Measurements from ENCODE around the gene ATP5PD. TPM values are rescaled to one million over a fixed set of nuclear protein-coding genes. Genes with fewer than 3 reads are reported as not detected.

ATP5PD gene
- total and polyA plus RNA-seq, 2 of the 13 experiments (the other 11 are each of a cell fraction or from before 2014, with no cell fraction given), result 158 to 428 TPM

- Histone ChIP-seq H3K4me3 (replicated peaks in 1 of 3; ENCODE audit: insufficient read depth in 1 of 3, low read depth in 2 of 3, low read length in 3 of 3) (peak overlapping the region; percentile 75 to 98 (median 90)), H3K27me3 (ENCODE audit: control insufficient read depth in 1 of 2, insufficient read depth in 2 of 2, low read length in 2 of 2) (no peaks in the 10 kb centered on the region; a peak in 1 of 5 replicates), H4K20me1 (ENCODE audit: insufficient read depth, low read length) (no peaks in the 10 kb centered on the region; the same call in 1 of the 2 replicates), H2AFZ (ENCODE audit: low read length) (no peak overlapping the region), H3K4me1 (ENCODE audit: insufficient read depth, low read length) (peaks cover 29% of the 10 kb centered on the region), H3K4me2 (ENCODE audit: low read depth, low read length) (peak overlapping the region; percentile 93), H3K9me3 (ENCODE audit: low read length) (no peaks in the 10 kb centered on the region), H3K79me2 (ENCODE audit: insufficient read depth, low read length) (peaks cover 29% of the 10 kb centered on the region), H3K36me3 (replicated peaks in 1 of 2; ENCODE audit: control insufficient read depth in 1 of 2, insufficient read depth in 2 of 2, low read length in 2 of 2) (peaks cover 7 to 25% of the 10 kb centered on the region in 2 experiments; a peak in 4 of 5 replicates), H3K27ac (ENCODE audit: extremely low read length, insufficient read depth, low read length) (no peak overlapping the region), H3K9ac (ENCODE audit: insufficient read depth, low read depth, low read length) (peak overlapping the region; percentile 92)
- in situ Hi-C loops (cut with HindIII; ENCODE audit: extremely low pct_ligation_motif_present, low pct_unique_long_range_greater_than_20kb) (no loop called here), intact Hi-C loops (cut with micrococcal nuclease; ENCODE audit: unreplicated experiment) (loop anchor here (5.0 kb wide), 1 partner anchor 39 kb away; the partner anchor contains the start of gene SLC16A5)
- ChIA-PET CTCF (ENCODE audit: low intra/inter-chr PET ratio, low total read pairs) (no interaction called here), POLR2A (interaction anchor here (0.5 to 4.8 kb wide), 12 partner anchors 13 to 106 kb away, joined by 3 to 76 read pairs (median 6); partner anchors contain the start of genes ARMC7, MRPL58 and NT5C)
- DNase-seq (ENCODE audit: low spot score), result no peak
- BruUV-seq (replicated peaks), result TSS peak; percentile 58
- 0 out of 2 replicates have a peak, but pooled peaks have one; percentile 12 for TF ChIP-seq HNF4A (CRISPR knock-in tag; IDR thresholded peaks at IDR 0.05)
- no peak for TF ChIP-seq IRF2 (CRISPR knock-in tag; IDR thresholded peaks at IDR 0.05)
- no peak for TF ChIP-seq RAD51 (IDR thresholded peaks at IDR 0.05; ENCODE audit: borderline replicate concordance)
- TF ChIP-seq XBP1 (CRISPR knock-in tag; IDR thresholded peaks at IDR 0.05), result no peak
- TF ChIP-seq HIC2 (CRISPR knock-in tag; IDR thresholded peaks at IDR 0.05; ENCODE audit: low read depth), result peak; percentile 70; the same call in 1 of the 2 replicates
- TF ChIP-seq CEBPB (IDR thresholded peaks at IDR 0.05; ENCODE audit: borderline replicate concordance, low read depth, low read length), result peak; percentile 26; the same call in 1 of the 2 replicates
- TF ChIP-seq GATAD2A (CRISPR knock-in tag; IDR thresholded peaks at IDR 0.05), result peak; percentile 19; the same call in 1 of the 2 replicates
- TF ChIP-seq ZBTB10 (CRISPR knock-in tag; IDR thresholded peaks at IDR 0.05; ENCODE audit: borderline replicate concordance), result no peak
- TF ChIP-seq PRMT3 (CRISPR knock-in tag; IDR thresholded peaks at IDR 0.05; ENCODE audit: borderline replicate concordance, low read depth), result no peak
- no peak for TF ChIP-seq ZMAT3 (CRISPR knock-in tag; conservative IDR thresholded peaks at IDR 0.05)
- TF ChIP-seq NFIC (IDR thresholded peaks at IDR 0.05; ENCODE audit: low read length), result no peak
- no peak for TF ChIP-seq ZNF639 (CRISPR knock-in tag; conservative IDR thresholded peaks at IDR 0.05)
- no peak for TF ChIP-seq TCF12 (IDR thresholded peaks at IDR 0.05)
- no peak for TF ChIP-seq TCF12 (CRISPR knock-in tag; IDR thresholded peaks at IDR 0.05)
- peak; percentile 26; the same call in 1 of the 2 replicates for TF ChIP-seq CEBPG (CRISPR knock-in tag; IDR thresholded peaks at IDR 0.05)
- no peak for TF ChIP-seq TOE1 (CRISPR knock-in tag; IDR thresholded peaks at IDR 0.05)
- FAIRE-seq, result peak; percentile 4
- no peak for ATAC-seq
- 41% methylated on average over 5 of the region's 5 CpGs for WGBS (ENCODE audit: low lambda C conversion rate)
Measured at GRCh38 chr17:75048249-75048878, 1.6 kb upstream of the ATP5PD start.
